ENCODE results near the gene CHST8.

CHST8 gene

GRCh38 chr19:33769208-33769607 is 147.5 kb downstream of the CHST8 start:
- DNase-seq (ENCODE audit: low read depth) = no peak

GRCh38 chr19:33770107-33770506 is 148.4 kb downstream of the CHST8 start:
- no peak for DNase-seq (ENCODE audit: low read depth)

- DNase-seq (ENCODE audit: low read depth) = peak; percentile 47
Measured at GRCh38 chr19:33771384-33772101, 149.8 kb downstream of the CHST8 start.

GRCh38 chr19:33772102-33772857 is 150.5 kb downstream of the CHST8 start:
- no peak for DNase-seq (ENCODE audit: low read depth)

GRCh38 chr19:33772858-33773180 is 151.1 kb downstream of the CHST8 start:
- DNase-seq (ENCODE audit: low read depth) = no peak

GRCh38 chr19:33773704-33774624 is 152.2 kb downstream of the CHST8 start:
- DNase-seq (ENCODE audit: low read depth) = no peak

- DNase-seq (ENCODE audit: low read depth) = no peak
Measured at GRCh38 chr19:33774751-33775150, 153.0 kb downstream of the CHST8 start.

- DNase-seq (ENCODE audit: low read depth) = no peak
Measured at GRCh38 chr19:33775731-33776487, 154.2 kb downstream of the CHST8 start.

GRCh38 chr19:33777351-33777750 is 155.6 kb downstream of the CHST8 start:
- no peak for DNase-seq (ENCODE audit: low read depth)

GRCh38 chr19:33777753-33778088 is 156.0 kb downstream of the CHST8 start:
- DNase-seq (ENCODE audit: low read depth) = no peak

- DNase-seq (ENCODE audit: low read depth) = peak; percentile 83
Measured at GRCh38 chr19:33778089-33778791, 156.5 kb downstream of the CHST8 start.

GRCh38 chr19:33779849-33780248 is 158.1 kb downstream of the CHST8 start:
- no peak for DNase-seq (ENCODE audit: low read depth)

- DNase-seq (ENCODE audit: low read depth) = no peak
Measured at GRCh38 chr19:33780251-33780650, 158.5 kb downstream of the CHST8 start.

- DNase-seq (ENCODE audit: low read depth) = no peak
Measured at GRCh38 chr19:33780746-33781145, 159.0 kb downstream of the CHST8 start.

GRCh38 chr19:33781415-33781935 is 159.7 kb downstream of the CHST8 start:
- no peak for DNase-seq (ENCODE audit: low read depth)

GRCh38 chr19:33781996-33782395 is 160.2 kb downstream of the CHST8 start:
- DNase-seq (ENCODE audit: low read depth) = no peak

GRCh38 chr19:33784432-33784831 is 162.7 kb downstream of the CHST8 start:
- no peak for DNase-seq (ENCODE audit: low read depth)

- DNase-seq (ENCODE audit: low read depth) = no peak
Measured at GRCh38 chr19:33785795-33786194, 164.0 kb downstream of the CHST8 start.

- DNase-seq (ENCODE audit: low read depth) = no peak
Measured at GRCh38 chr19:33788676-33789075, 166.9 kb downstream of the CHST8 start.

GRCh38 chr19:33789344-33789743 is 167.6 kb downstream of the CHST8 start:
- DNase-seq (ENCODE audit: low read depth) = no peak

All from activated T-cell treated with anti-CD3 and anti-CD28 coated beads for 24 hours (primary cell).